Lung (tissue), 12 donors: Measurements from ENCODE around the gene FRAS1. TPM values are rescaled to one million over a fixed set of nuclear protein-coding genes. Genes with fewer than 3 reads are reported as not detected.

Source experiments
- ATAC-seq: fragments of 200-7000 bp; cut with Tn5 transposase; one replicate; pipeline ENCODE4 v1.9.1; 2020; ENCODE audit warnings: moderate number of reproducible peaks; ENCODE audit not compliant: insufficient read depth, low FRiP score
- DNase-seq, 3 donors: peaks; one replicate each; pipeline ENCODE4 v3.0.0-alpha.2; 2013 to 2017
- H3K27ac ChIP-seq, 2 donors: one replicate each; pipeline ENCODE4 v1.5.1; 2013; ENCODE audit warnings: mild to moderate bottlenecking in 2 of 2, moderate library complexity in 2 of 2, control low read depth in 1 of 2, inconsistent platforms in 1 of 2, low read depth in 1 of 2, low read length in 1 of 2
- H3K27me3 ChIP-seq, 3 donors: one replicate each; pipeline ENCODE4 v1.5.1; 2013; ENCODE audit warnings: low read length in 2 of 3; ENCODE audit not compliant: control insufficient read depth in 3 of 3, insufficient read depth in 3 of 3
- H3K36me3 ChIP-seq, 4 donors: one replicate each; pipeline ENCODE4 v1.5.1; 2013; ENCODE audit warnings: low read length in 4 of 4, mild to moderate bottlenecking in 1 of 4, moderate library complexity in 1 of 4; ENCODE audit not compliant: control insufficient read depth in 4 of 4, insufficient read depth in 4 of 4
- H3K4me1 ChIP-seq, 5 donors: one replicate each; pipeline ENCODE4 v1.5.1; 2013; ENCODE audit warnings: low read length in 5 of 5, mild to moderate bottlenecking in 2 of 5, moderate library complexity in 1 of 5; ENCODE audit not compliant: control insufficient read depth in 5 of 5, insufficient read depth in 5 of 5
- H3K4me3 ChIP-seq: one replicate; pipeline ENCODE4 v1.5.1; 2013; ENCODE audit warnings: mild to moderate bottlenecking, control low read depth, moderate library complexity
- H3K9ac ChIP-seq, 2 donors: one replicate each; pipeline ENCODE4 v1.5.1; 2013; ENCODE audit warnings: low read length in 2 of 2, control low read depth in 1 of 2; ENCODE audit not compliant: insufficient read depth in 1 of 2
- H3K9me3 ChIP-seq, 4 donors: one replicate each; pipeline ENCODE4 v1.5.1; 2013; ENCODE audit warnings: low read length in 3 of 4, mild to moderate bottlenecking in 1 of 4, moderate library complexity in 1 of 4; ENCODE audit not compliant: control insufficient read depth in 4 of 4, insufficient read depth in 3 of 4
- WGBS, 2 donors: extraction: QIAGEN DNeasy Blood & Tissue Kit; methylation state at CpG; one replicate each; pipeline ENCODE4 v1.1.7; 2013; 5-methylcytosine and 5-hydroxymethylcytosine counted together
- polyA plus RNA-seq, 2 donors: library from polyadenylated mRNA; stranded (reverse); fragments of 200-250 nt; gene quantifications; one replicate each; pipeline ENCODE4 v1.2.1, GENCODE V29; 2013
- total RNA-seq, 2 donors: library from RNA; depleted of rRNA in 1 of 2; stranded (reverse); fragments of >200 nt in 1 of 2; gene quantifications; one replicate each; pipeline ENCODE4 v1.2.1, GENCODE V29; 2014 to 2021
- TF ChIP-seq, protein P1 (sequence below): IDR thresholded peaks from 2 replicates; pipeline ENCODE4 v1.5.1; 2012; ENCODE audit warnings: mild to moderate bottlenecking; ENCODE audit errors: control extremely low read depth, extremely low read depth
- donor health status: control.
- donor health status: control.
- donor health status: Bipolar disorder and iron deficiency.
- donor health status: healthy.
- donor health status: DM: yes; HTN: yes; CAD: no.

The FRAS1 gene
- total and polyA plus RNA-seq, 4 donors, result 0.45 to 53.8 (median 6.9) TPM

DNA sequence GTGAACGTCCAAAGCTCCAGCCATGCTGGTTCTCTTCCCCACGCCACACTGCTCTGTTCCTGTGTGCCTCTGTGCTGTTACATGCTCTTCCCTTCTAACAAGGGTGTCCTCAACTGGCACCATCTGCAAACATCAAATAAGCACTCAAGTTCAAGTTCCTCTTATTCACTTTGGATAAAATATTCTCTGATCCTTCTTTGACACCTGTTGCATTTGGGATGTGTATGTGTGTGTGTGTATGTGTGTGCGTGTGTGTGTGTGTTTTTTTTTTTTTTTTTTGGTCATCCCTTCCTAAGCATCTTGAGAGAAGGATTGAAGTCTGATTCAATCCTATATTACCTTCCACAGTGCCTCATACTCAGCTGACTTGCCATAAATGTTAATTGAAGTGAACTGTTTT is 290.4 kb downstream of the FRAS1 start:
- Histone ChIP-seq H3K9me3 (no peaks in the 10 kb centered on the region), H3K27me3 (no peaks in the 10 kb centered on the region), H3K4me1 (no peaks in the 10 kb centered on the region), H3K36me3 (no peaks in the 10 kb centered on the region), H3K4me3 (no peak overlapping the region), H3K27ac (no peak overlapping the region), H3K9ac (no peak overlapping the region)
- no peak for ATAC-seq
- WGBS, 2 donors, result 88 to 89% methylated on average over 3 of the region's 3 CpGs
- no peak for DNase-seq
- TF ChIP-seq, protein P1, sequence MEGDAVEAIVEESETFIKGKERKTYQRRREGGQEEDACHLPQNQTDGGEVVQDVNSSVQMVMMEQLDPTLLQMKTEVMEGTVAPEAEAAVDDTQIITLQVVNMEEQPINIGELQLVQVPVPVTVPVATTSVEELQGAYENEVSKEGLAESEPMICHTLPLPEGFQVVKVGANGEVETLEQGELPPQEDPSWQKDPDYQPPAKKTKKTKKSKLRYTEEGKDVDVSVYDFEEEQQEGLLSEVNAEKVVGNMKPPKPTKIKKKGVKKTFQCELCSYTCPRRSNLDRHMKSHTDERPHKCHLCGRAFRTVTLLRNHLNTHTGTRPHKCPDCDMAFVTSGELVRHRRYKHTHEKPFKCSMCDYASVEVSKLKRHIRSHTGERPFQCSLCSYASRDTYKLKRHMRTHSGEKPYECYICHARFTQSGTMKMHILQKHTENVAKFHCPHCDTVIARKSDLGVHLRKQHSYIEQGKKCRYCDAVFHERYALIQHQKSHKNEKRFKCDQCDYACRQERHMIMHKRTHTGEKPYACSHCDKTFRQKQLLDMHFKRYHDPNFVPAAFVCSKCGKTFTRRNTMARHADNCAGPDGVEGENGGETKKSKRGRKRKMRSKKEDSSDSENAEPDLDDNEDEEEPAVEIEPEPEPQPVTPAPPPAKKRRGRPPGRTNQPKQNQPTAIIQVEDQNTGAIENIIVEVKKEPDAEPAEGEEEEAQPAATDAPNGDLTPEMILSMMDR, result no peak

DNA sequence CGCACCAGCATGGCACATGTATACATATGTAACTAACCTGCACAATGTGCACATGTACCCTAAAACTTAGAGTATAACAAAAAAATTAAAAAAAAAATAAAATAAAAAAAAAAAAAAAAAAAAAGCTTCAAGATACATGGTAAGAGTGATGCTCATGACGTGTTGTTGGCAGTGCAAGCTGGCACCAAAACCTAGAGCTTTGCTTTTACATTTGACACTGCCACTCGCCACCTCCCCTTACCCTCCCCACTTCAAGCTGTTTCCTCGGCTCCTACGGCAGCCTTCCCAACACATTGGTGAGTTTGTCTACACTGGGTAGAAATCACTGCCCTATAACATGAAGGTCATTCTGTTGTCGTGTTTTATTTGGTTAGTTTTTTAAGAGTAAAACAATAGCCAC is 296.8 kb downstream of the FRAS1 start:
- Histone ChIP-seq H3K27me3 (no peaks in the 10 kb centered on the region), H3K36me3 (no peaks in the 10 kb centered on the region), H3K4me1 (no peaks in the 10 kb centered on the region), H3K9ac (no peak overlapping the region), H3K27ac (no peak overlapping the region), H3K9me3 (no peaks in the 10 kb centered on the region), H3K4me3 (no peak overlapping the region)
- DNase-seq (no peak), ATAC-seq (no peak)
- WGBS, 2 donors, result 89 to 92% methylated on average over 5 of the region's 6 CpGs
- TF ChIP-seq, protein P1, result no peak

DNA sequence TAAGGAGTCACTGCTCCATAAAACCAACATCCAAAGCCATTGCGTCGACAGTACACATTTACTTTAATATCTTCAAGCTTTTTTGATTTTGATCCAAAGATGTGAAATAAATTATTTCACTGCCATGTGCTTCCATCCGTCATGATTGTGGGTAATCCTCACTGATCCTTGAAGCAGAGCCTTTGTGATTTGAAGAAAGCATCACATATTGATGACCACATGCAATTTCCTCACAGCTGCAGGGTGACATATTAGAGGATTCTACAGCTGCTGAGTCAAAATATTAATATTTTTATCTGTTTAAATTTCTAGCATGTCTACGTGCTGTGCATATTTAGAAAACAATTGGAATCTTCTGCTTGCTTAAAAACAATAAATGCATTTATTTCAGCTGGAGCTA is 297.7 kb downstream of the FRAS1 start:
- no peaks in the 10 kb centered on the region for H3K36me3 ChIP-seq
- TF ChIP-seq, protein P1, result no peak
- no peaks in the 10 kb centered on the region for H3K4me1 ChIP-seq
- WGBS, 2 donors, result 91 to 92% methylated on average over 4 of the region's 4 CpGs
- no peak overlapping the region for H3K27ac ChIP-seq
- no peak overlapping the region for H3K9ac ChIP-seq
- DNase-seq (no peak), ATAC-seq (no peak)
- H3K27me3 ChIP-seq, result no peaks in the 10 kb centered on the region
- no peaks in the 10 kb centered on the region for H3K9me3 ChIP-seq
- no peak overlapping the region for H3K4me3 ChIP-seq

DNA sequence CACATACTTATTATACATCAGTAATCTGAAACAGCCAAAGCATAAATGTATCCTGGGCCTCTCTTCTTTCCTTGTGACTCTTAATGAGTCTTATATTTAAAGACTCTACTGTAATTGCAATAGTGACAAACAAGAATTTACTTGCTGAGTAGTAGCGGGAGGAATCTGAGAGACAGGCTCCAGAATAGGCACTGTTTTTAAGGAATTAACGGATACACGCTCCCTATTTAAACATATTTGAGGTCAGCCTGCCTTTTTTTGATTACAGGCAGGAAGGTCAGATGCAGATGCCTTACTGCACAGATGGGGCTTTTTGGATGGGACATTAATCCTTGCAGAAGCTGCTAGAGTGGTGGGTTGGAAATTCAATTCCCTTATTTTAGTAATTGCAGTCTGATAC is 298.2 kb downstream of the FRAS1 start:
- Histone ChIP-seq H3K27ac (no peak overlapping the region), H3K27me3 (no peaks in the 10 kb centered on the region), H3K36me3 (no peaks in the 10 kb centered on the region), H3K9ac (no peak overlapping the region), H3K9me3 (no peaks in the 10 kb centered on the region), H3K4me3 (no peak overlapping the region), H3K4me1 (no peaks in the 10 kb centered on the region)
- no peak for DNase-seq
- TF ChIP-seq, protein P1, result no peak
- no peak for ATAC-seq
- WGBS, 2 donors, result 96 to 97% methylated on average over 3 of the region's 3 CpGs
